ENCODE measurements around the gene ZNF23. TPM values are rescaled to one million over a fixed set of nuclear protein-coding genes. Genes with fewer than 3 reads are reported as not detected.
"Not testable (repeated sequence)": the region's sequence is repeated elsewhere in the genome, so short reads cannot be mapped to it uniquely, and the experiment has no call there.

The ZNF23 gene
- 10 to 100 TPM; 13.2 to 20.2 (median 16.8) TPM for polyA plus RNA-seq (ENCODE audit: insufficient read length in 4 of 4)

DNA sequence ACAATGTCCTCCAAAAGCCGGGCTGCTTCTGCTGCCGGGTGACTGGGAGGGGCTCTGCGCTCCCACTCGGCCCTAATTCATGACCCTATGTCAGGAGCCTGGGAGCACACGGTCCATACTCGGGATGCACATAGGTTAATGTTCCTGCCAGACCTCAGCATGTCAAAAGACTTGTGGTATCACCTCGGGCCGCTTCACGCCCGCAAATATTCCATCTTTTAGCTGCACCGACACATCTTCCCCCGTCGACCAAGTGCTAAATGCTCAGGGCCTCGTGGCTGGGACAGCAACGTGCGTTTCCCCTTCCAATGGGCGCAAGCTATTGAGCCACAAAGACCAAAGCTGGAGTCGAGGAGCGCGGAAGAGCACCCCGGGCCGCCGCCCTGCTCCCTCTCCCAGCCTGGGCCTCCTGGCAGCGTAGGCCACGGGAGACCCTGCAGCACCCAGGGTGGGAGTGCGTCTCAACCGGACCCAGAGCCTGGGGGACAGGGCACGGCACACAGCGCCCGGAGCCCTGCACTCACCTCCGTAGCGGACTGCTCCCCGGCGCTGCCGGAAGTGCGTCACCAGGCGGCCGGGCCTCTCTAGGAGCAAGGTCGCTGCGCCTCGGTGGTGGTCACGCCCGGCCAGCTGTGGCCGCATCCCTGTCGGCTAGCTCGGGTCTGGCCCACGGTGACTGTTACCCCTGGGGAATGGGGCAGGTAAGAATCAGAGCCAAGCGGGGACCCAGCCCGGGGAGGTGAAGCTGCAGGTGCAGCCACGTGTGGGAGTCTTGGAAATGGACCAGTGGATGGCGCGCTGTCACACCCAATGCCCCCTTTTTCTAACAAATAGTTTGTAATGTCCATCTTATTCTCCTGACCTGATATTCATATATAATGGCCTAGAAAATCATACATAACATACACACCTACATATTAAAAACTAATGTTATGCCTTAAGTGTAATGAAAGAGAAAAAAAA lies at the start of gene ZNF23:
ZNF23 (minus strand) TSS at position 562 of the 963 bp plus-strand sequence. CDS start 5,451 bp downstream, outside the sequence.
- peak in 3 of 4 donors; percentile 50 to 68 (median 68) for DNase-seq (ENCODE audit: low read depth in 4 of 4, low spot score in 2 of 4)

DNA sequence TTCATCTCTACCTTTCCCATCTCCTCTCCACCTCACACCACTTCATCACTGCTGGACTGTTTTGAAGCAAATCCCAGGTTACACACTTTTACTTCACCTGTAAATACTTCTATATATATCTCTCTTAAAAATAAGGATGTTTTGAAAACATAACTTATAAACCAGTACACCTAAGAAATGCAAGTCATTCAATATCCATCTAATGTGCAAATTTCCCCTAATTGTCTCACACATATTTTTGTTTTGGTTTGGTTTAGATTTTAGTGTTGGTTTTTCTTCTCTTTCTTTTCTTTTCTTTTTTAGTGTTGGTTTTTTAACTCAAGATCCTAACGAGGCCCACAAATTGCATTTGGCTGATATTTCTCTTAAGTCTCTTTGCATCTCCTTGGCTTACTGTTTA lies 45.0 kb upstream of the ZNF23 start:
- no peak for DNase-seq (ENCODE audit: low read depth in 4 of 4, low spot score in 2 of 4)

DNA sequence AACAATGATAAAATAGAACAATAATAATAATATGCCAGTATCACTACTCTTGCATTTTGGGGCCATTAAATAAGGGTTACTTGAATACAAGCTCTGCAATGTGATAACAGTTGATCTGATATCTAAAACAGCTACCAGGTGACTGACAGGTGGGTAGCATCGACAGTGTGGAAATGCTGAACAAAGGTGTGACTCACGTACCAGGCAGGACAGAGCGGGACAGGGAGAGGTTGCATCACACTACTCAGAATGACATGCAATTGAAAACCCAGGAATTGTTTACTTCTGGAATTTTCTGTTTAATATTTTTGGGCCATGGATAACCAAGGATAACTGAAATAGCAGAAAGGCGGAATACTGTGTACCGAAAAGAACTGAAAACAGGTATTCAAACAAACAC lies 42.9 kb upstream of the ZNF23 start:
- DNase-seq (ENCODE audit: low read depth in 4 of 4, low spot score in 2 of 4): no peak

DNA sequence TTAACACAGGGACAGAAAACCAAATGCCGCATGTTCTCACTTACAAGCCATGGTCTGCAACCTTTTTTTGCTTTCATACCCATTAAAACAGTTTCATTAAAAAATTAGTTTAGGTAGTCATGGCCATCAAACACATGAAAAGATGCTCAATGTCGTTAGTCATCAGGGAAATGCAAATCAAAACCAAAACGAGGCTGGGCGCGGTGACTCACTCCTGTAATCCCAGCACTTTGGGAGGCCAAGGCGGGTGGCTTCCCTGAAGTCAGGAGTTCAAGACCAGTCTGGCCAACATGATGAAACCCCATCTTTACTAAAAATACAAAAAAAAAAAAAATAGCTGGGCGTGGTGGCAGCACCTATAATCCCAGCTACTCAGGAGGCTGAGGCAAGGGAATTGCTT lies 42.0 kb upstream of the ZNF23 start:
- not testable (repeated sequence) for DNase-seq (ENCODE audit: low read depth in 4 of 4, low spot score in 2 of 4)

DNA sequence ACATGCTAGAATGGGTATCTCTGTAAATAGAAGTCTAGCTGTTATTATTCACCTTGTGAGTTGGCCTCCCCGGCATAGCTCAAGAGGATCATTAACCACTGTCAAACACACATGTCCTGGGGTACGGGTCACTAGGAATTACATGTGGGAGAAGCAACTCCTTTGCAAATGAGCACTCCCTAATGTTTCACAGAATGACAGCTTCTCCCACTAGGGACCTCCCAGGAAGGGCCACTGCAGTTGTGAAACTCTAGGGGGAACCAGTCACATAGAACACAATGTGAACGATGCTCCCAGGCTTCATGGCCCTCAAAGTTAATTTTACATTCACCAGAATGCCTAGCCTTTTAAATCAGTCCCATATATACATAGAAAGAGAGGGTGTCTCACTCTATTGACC lies 39.5 kb upstream of the ZNF23 start:
- DNase-seq (ENCODE audit: low read depth in 4 of 4, low spot score in 2 of 4): peak in 1 of 4 donors; percentile 27

DNA sequence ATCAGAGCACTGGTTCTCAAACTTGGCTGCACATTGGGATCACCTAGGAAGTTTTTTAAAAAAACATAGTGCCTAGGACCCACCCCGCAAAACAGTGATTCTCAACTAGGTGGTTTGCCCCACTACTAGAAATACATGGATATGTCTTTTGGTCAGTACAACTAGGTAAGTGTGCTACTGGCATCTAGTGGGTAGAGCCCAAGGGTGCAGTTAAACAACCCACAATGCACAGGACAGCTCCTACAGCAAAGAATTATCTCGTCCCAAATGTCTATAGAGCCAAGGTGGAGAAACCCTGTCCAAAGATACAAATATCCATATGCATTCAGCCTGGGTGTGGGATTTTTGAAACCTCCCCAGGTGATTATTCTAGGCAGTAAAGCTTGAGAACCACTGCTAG lies 38.9 kb upstream of the ZNF23 start:
- no peak for DNase-seq (ENCODE audit: low read depth in 4 of 4, low spot score in 2 of 4)

DNA sequence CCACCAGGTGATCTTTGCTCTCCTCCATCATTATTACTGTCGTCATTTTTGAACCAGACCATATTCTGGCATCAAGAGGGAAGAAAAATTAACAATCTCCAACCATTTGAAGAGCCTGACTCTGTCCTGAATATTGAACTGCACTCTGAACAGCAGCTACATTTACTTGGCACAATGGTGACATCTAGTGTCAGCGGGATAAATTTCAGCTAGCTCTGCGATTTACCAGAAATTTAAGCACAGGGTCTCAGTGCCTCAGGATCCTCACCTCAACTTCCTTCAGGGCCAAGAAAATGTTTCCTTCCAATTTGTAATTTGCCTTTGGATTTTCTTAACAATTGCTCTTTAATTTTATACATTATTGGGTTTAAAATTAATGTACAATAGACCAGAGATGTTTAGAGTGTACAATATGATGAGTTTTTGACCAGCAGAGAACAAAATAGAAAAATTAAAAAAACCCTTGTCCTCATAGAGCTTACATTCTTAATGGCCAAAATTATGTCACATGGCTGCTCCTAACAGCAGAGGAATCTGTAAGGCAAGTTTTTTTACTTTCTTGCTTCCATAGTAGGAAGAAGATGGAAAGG lies 37.8 kb upstream of the ZNF23 start:
- DNase-seq (ENCODE audit: low read depth in 4 of 4, low spot score in 2 of 4): peak in 1 of 4 donors; percentile 33

DNA sequence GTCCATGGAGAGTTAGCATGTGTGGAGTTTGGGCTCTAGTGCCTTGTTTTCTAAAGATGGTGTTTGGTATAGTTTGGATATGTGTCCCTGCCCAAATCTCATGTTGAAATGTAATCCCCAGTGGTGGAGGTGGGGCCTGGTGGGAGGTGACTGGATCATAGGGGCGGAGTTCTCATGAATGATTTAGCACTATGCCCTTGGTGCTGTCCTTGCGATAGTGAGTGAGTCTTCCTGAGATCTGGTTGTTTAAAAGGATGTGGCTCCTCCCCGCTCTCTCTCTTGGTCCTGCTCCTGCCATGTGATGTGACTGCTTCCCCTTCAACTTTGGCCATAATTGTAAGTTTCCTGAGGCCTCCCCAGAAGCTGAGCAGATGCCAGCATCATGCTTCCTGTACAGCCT lies 36.0 kb upstream of the ZNF23 start:
- no peak for DNase-seq (ENCODE audit: low read depth in 4 of 4, low spot score in 2 of 4)

DNA sequence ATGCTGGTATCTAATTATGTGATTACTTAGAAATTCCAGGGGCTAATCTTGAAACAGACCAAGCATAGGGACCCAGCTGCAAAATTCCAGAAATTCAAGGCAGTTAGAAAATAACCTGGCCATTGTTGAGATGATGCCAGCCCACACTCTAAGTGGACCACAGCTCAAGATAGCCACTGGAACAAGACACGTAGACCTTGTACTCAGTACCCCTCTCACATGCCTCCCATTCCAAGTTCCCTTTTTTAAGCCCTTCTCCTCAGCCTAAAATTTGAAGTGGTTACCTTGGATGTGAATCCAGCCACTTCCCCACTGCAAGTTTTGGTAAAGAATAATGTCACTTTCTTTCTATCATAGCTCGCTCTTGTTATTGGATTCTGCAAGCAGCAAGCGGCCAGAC lies 31.2 kb upstream of the ZNF23 start:
- DNase-seq (ENCODE audit: low read depth in 4 of 4, low spot score in 2 of 4): no peak

DNA sequence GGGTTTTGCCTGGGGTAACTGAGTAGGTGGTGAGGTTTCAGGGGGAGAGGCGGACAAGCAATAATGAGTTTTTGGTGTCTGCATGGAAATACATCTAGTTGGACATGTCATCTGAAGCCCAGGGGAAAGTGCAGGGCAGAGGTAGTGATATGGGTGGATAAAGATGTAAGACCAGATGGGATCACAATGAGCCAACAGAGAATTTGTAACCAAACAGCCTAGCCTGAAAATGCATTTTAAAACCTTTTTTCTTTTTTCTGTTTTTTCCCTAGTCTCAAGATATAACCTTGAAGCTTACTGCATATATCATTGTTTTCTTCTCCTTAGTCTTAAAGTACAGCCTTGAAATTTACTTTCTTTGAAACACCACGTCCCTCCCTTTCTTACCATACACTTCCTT lies 30.7 kb upstream of the ZNF23 start:
- no peak for DNase-seq (ENCODE audit: low read depth in 4 of 4, low spot score in 2 of 4)

DNA sequence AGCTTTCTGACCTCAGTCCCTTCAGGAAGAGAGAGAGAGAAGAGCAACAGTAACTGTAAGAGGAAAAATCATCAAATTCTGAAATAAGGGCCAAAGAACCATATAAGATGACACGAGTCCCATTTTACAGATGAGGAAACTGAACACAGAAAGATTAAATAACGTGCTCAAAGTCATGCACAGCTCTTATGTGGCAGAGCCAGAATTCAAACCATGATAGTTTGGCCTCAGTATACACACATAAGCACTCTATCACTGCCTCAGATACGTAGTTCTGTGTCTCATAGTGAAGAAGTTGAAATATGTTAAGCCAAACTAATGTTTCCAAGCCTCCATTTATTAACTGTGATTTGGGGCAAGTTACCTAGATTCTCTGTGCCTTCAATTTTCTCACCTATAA lies 29.0 kb upstream of the ZNF23 start:
- DNase-seq (ENCODE audit: low read depth in 4 of 4, low spot score in 2 of 4): no peak

DNA sequence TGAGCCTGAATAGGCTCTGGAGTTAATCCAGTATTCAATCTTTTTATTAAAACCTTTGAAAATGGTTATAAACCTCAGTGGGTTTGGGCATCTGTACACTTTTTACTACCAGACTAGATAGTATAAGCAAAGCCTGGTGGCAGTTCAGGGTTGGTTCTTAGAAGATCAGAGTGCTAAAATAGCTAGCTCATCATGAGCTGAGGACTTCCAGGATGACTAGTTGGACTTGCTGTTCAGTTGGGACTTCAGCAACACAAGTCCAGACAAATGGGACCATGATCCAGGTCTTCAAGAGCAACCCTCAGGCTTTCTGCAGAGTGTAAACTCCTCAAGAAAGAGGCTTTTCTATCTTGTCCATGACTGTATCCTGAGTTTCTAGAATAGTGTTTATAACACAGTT lies 28.3 kb upstream of the ZNF23 start:
- DNase-seq (ENCODE audit: low read depth in 4 of 4, low spot score in 2 of 4): no peak

DNA sequence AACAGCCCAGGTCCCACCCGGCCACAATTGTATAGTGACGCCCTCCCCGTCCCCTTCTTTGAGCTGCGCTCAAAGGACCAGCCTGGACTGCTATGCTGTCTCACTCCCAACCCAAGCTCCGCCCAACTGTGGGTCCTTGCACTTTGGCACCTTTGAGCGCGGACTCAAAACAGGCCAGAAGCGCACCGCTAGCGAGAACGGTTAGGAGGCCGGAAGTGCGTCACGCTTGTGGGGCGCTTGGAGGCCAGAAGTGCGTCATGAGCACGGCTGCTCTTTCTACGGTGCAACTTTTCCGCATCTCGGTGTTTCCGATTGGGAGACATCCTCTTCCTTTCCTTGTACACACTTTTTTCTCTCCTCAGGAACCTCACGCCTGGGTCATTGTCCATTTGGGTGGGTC lies 27.1 kb upstream of the ZNF23 start, which contains the start of gene ZNF19:
ZNF19 (minus strand) TSS at position 203 of the 400 bp plus-strand sequence. CDS start 7,210 bp downstream, outside the sequence.
- DNase-seq (ENCODE audit: low read depth in 4 of 4, low spot score in 2 of 4): no peak

DNA sequence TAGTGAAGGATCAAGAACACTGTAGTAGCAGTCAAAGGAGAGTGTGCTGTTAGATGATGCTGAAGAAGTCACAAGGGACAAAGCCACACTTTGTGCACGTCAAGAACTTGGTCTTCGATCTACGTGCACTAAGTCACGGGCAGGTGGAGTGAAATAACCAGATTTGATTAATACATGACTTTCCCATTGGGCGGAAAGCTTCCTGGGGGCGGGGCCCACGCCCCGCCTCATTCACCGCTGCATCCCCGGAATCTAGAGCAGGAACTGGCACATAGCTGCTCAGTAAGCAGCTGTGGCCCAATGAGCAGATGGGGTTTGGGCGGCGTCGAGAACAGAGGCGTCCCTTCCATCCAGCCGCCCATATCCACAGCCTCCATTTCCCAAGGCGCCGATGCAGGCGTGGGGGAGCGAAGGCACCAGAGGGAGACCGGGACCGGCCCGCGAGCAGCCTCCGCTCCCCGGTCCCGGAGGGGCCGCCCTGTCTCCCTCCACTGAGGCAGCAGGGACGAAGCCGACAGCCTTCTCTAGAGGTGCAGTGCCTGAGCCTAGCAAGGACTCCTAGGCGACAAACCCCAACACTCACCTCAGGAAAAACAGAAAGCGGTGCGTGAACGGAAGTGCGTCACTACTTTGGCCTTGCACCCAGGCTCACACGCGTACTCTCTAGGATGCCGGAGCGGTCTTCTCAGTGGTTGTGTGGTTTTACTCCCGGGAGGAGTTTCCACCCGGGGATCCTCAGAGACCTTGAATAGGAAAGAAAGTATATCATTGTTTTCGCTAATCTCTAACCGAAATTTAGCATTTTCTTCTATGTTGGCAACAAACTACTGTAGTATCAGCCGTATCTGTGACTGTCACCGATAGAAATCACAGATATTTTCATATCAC lies 22.2 kb upstream of the ZNF23 start:
- peak in 3 of 4 donors; percentile 79 to 84 (median 81) for DNase-seq (ENCODE audit: low read depth in 4 of 4, low spot score in 2 of 4)

DNA sequence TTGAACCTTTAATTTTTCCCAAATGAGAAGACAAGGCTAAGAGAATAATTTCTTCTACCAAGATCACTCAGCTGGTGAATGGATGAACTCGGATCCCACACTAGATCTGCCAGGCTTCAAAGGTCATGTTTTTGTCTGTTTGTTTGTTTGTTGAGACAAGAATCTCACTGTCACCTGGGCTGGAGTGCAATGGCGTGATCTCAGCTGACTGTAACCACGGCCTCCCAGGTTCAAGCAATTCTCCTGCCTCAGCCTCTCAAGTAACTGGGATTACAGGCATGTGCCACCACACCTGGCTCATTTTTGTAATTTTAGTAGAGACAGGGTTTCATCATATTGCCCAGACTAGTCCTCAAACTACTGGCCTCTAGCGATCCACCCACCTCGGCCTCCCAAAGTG lies 20.5 kb upstream of the ZNF23 start:
- DNase-seq (ENCODE audit: low read depth in 4 of 4, low spot score in 2 of 4): no peak

DNA sequence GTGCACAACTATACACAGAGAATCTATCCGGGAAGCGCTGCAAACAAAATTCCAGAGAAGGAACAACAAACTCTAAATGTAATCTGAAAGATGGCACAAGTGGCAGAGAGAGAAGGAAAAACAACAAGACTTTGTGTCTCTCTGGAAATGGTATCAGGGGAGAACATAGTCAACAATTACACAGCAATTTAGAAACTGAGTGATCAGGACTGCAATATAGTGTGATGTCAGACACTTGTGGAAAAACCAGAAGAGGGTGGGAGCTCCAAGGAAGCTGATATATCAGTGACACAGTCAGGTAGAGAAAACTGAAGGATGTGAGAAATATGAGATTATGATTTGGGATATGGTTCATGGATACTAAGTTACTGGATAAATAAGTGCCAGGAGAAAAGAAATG lies 18.9 kb upstream of the ZNF23 start:
- DNase-seq (ENCODE audit: low read depth in 4 of 4, low spot score in 2 of 4): no peak

DNA sequence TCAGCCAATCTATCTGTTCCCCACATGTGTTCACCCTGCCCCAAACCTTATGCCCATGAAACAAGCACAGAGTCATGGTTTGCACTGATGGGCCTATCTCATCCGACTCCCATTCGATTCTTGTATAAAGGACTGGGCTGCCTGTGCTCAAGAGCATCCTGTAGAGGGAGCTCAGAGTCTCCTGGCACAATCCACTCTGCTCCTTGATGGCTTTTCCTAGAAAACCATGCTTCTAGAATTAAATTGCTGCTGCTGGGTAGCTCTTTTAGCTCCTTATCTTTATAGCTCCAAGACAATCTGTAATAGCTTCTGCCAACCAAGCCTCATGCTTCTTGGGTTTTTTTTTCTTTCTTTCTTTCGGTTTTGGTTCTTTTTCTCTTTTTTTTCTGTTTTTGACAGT lies 17.4 kb upstream of the ZNF23 start:
- no peak for DNase-seq (ENCODE audit: low read depth in 4 of 4, low spot score in 2 of 4)

DNA sequence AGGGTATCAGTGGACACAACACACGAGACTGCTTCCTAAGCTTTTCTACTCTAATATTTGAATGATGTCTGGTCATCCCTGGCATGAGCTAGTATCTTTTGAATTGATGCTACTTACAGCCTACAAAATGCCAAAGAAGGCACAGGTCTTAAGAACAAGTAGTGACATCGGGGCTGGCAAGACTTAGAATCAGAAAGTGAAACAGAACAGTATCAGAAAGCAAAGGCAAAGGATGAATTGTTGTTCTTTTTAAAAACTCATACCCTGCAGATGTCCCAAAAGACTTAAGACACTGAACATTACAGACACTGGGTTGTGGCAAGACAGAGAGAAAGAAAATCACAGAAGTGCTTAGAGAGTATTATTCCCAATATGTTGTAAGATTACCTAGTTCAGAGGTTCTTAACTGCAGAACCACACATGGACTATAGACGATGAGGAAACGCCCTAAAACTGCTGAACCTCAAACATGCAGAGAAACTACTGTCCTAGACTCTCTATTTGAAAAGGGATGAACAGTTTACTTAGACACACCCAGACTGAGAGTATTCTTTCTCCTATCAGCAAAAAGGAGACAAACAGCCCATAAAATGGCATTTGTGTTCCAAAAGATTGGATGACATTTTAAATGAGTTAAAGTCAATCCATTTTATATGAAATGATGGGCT lies 14.5 kb upstream of the ZNF23 start:
- DNase-seq (ENCODE audit: low read depth in 4 of 4, low spot score in 2 of 4): no peak

DNA sequence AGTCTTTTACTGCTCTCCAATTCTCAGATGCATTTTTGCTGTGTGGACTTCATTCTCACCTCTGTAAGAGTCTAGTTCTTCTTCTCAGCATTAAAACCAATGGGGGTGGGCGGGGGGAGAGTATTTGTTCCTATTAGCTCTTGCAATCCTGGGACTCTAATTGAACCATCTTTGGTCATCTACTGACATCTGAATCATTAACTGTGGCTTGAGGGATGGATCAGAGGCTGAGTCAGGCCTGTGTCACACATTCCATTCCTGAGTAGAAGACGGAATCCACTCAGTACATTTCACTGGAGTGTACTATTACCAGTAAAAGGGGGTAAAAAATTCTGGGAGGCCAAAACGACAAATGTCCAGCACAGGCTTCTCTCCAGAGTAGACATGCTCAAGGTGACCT lies 12.8 kb upstream of the ZNF23 start:
- no peak for DNase-seq (ENCODE audit: low read depth in 4 of 4, low spot score in 2 of 4)

DNA sequence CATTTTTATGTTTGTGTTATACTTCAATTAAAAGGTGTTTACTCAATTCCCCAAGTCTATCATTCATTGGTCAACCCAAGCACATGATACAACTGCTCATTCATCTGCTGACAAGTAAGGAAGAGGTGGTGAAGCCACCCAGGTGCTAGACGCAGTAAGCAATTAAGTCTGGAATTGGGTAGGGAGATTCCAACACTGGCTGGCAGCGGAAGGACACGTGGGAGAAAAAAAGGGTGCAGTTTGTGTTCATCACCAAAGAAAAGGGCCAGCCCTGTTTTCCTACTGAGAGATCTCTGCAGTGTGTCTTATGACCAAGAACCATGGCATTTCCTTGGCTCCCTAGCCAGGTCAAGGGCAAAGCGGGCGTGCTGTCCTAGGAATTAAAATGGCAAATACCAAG lies 11.8 kb upstream of the ZNF23 start:
- no peak for DNase-seq (ENCODE audit: low read depth in 4 of 4, low spot score in 2 of 4)

Data from left renal cortex interstitium (tissue), 4 donors.